GM19035 (cell line): ENCODE data around the gene CHMP6.

Source experiments
- ATAC-seq: cut with Tn5 transposase; IDR thresholded peaks from one replicate; pipeline ENCODE4 v1.9.1; 2021; ENCODE audit not compliant: unreplicated experiment

Gene CHMP6

GRCh38 chr17:80970762-80971703 is 20.6 kb upstream of the CHMP6 start:
- no peak for ATAC-seq

GRCh38 chr17:80971704-80972304 is 19.8 kb upstream of the CHMP6 start:
- ATAC-seq, result no peak

DNA sequence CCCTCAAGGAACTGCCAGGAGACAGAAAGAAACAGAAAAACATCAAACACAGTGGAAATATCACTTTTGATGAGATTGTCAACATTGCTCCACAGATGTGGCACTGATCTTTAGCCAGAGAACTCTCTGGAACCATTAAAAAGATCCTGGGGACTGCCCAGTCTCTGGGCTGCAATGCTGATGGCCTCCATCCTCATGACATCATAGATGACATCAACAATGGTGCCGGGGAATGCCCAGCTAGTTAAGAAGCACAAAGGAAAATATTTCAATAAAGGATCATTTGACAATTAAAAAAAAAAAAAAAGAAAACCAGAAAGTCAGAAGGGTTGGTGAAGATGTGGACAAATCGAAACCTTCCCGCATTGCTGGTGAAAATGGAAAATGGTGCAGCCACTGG is 14.9 kb upstream of the CHMP6 start:
- no peak for ATAC-seq

- no peak for ATAC-seq
Measured at GRCh38 chr17:80977172-80977571, 14.5 kb upstream of the CHMP6 start.

- no peak for ATAC-seq
Measured at GRCh38 chr17:80978499-80979497, 12.8 kb upstream of the CHMP6 start.

GRCh38 chr17:80979547-80980378 is 11.9 kb upstream of the CHMP6 start:
- no peak for ATAC-seq

GRCh38 chr17:80980397-80981061 is 11.1 kb upstream of the CHMP6 start:
- no peak for ATAC-seq

GRCh38 chr17:80981062-80981902 is 10.4 kb upstream of the CHMP6 start:
- ATAC-seq, result no peak

GRCh38 chr17:80981929-80982425 is 9.7 kb upstream of the CHMP6 start:
- ATAC-seq, result no peak

DNA sequence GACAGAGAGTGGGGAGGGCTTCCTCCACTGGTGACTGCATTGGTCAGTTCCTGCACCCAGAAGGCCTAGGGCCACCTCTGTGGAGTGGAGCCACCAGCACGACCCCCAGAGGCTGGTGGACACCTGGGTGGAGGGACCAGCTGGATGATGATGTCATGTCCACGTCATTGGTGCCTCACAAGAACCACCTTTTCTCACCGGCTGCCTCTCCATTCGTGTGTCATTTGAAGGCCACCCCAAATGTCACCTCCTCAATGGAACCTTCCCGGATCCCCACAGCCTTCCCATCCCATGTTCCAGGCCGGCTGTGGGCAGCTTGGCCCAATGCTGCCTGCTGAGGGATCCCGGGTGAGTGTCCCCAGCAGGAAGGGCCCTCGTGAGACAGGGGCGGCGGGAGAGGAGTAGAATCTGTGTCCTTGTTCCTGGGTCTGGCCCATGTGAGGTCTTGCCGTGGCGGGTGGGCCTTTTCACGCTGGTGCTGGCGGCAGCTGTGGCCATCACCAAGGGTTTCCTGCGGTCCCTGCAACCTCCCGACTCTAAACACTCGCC is 9.1 kb upstream of the CHMP6 start:
- ATAC-seq, result no peak

GRCh38 chr17:80983545-80983944 is 8.1 kb upstream of the CHMP6 start:
- ATAC-seq, result no peak

DNA sequence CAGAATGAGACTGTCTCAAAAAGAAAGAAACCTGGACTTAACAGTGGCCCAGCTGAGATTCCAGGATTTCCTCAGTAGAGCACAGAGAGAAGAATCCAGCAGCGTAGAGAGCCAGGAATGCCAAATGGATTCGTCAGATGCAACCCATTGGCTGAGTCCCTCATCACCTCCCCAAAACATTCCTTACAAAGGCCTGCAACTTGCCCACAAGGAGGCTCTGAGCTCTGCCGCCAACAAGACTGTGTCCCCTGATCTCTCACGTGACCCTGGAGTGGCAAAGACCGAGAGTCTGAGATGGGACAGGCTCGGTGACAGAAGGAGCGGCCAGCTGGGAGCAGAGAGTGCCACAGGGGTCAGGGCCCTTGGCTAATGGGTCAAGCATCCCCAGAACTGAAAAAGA is 6.9 kb upstream of the CHMP6 start:
- no peak for ATAC-seq

DNA sequence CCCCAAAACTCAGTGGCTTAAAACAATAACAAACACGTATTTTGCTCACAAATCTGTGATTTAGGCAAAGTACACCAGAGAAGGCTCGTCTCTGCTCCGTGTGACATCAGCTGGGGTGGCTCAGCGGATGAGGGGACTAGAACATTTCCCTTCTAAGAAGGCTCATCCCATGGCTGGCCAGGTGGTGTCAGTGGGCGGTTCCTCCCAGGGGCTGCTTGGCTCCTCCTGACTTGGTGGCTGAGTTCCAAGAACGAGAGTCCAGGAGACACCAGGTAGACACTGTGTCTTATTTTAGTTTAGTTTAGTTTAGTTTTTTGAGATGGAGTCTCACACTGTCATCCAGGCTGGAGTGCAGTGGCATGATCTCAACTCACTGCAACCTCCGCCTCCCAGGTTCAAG is 5.6 kb upstream of the CHMP6 start:
- ATAC-seq, result no peak

DNA sequence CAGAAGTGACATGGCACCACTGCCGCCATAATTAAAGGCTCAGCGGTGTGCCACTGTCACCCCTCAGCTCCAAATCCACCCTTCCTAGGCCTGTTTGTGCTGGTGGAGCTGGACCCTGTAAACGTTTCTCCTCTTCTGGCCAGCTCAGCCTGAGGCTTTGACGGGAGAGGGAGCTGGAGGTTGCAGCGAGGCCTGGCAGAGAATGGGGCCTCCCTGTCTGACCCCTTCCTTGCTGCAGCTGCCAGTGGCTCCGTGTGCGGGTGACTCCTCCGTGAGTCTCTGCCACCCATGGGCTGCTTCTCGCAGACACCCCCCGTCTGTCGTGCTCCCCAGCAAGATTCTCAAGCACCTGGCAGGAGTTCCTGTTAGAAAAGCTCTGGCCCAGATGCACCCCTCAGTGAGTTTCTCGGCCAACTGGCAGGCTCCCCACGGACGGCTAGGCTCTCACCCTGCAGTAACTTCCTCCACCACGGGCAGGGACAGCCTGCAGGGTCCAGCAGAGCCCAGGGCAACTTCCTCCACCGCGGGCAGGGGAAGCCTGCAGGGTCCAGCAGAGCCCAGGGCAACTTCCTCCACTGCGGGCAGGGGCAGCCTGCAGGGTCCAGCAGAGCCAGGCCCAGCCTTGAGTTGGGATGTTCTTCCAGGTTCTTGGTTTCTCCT is 4.7 kb upstream of the CHMP6 start:
- no peak for ATAC-seq

- no peak for ATAC-seq
Measured at GRCh38 chr17:80987941-80988461, 3.6 kb upstream of the CHMP6 start.

DNA sequence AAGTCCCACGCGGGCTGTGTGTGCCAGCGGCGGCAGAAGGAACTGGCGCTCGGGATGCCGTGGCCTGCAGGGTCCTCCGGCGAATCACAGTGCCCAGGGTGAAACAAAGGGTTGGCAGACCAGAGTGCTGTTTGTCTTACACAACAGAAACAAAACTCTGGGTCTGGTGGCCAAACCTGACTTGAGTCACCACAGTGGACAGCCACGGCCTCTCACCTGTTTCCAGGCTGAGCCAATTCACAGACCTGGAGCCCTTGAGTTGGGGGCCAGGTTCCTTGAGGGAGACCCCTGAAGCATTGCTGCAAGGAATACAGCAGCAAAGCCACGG is 2.1 kb upstream of the CHMP6 start:
- no peak for ATAC-seq

DNA sequence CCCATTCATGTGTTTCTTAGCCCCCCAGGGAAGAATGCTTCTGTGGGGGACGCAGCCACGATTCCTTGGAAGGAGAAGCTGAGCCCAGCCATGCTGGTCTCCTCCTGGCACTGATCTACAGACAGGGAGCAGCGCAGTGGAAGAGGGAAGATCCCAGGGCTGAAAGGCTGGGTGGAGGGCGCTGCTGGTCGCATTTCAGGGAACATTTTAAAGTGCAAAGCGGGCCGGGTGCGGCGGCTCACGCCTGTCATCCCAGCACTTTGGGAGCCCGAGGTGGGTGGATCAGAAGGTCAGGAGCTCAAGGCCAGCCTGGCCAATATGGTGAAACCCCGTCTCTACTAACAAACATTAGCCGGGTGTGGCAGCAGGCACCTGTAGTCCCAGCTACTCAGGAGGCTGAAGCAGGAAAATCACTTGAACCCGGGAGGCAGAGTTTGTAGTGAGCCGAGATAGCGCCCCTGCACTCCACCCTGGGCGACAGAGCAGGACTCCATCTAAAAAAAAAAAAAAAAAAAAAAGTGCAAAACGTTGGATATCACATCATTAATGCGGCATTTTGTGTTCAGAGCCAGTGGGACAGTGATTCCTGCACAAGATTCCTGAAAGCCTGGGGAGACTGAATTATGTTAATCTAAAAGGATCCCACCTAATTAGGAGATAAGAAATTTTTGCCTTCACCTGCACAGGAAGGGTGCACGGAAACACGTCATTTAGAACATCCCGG is 558 bp upstream of the CHMP6 start:
- ATAC-seq, result no peak
